Skeletal muscle tissue (tissue), 4 donors: ENCODE results near the gene CNOT8. TPM values are rescaled to one million over a fixed set of nuclear protein-coding genes. Genes with fewer than 3 reads are reported as not detected.

Source experiments
- H3K27ac ChIP-seq: one replicate; pipeline ENCODE4 v1.7.0; 2013; ENCODE audit warnings: mild to moderate bottlenecking, low read depth, low read length, inconsistent platforms
- H3K27me3 ChIP-seq, 3 donors: one replicate each; pipeline ENCODE4 v1.7.0; 2013; ENCODE audit warnings: low read length in 3 of 3; ENCODE audit not compliant: control insufficient read depth in 3 of 3, insufficient read depth in 3 of 3
- H3K36me3 ChIP-seq, 3 donors: one replicate each; pipeline ENCODE4 v1.7.0; 2013; ENCODE audit warnings: low read length in 3 of 3; ENCODE audit not compliant: control insufficient read depth in 3 of 3, insufficient read depth in 3 of 3
- H3K4me1 ChIP-seq, 3 donors: one replicate each; pipeline ENCODE4 v1.7.0; 2013; ENCODE audit warnings: low read length in 3 of 3, mild to moderate bottlenecking in 3 of 3; ENCODE audit not compliant: control insufficient read depth in 3 of 3, insufficient read depth in 3 of 3
- H3K4me3 ChIP-seq, 3 donors: one replicate each; pipeline ENCODE4 v1.7.0; 2013; ENCODE audit warnings: low read length in 3 of 3
- H3K9ac ChIP-seq, 3 donors: one replicate each; pipeline ENCODE4 v1.7.0; 2013; ENCODE audit warnings: low read length in 3 of 3, mild to moderate bottlenecking in 3 of 3, moderate library complexity in 2 of 3, low read depth in 1 of 3
- H3K9me3 ChIP-seq, 3 donors: one replicate each; pipeline ENCODE4 v1.7.0; 2013; ENCODE audit warnings: low read length in 3 of 3; ENCODE audit not compliant: control insufficient read depth in 3 of 3
- total RNA-seq: library from RNA; depleted of rRNA; stranded (reverse); fragments of >200 nt; gene quantifications from one replicate; pipeline ENCODE4 v1.2.3, GENCODE V29; 2014
- donor health status: Osteomylitis.

CNOT8 gene
- total RNA-seq, 1 donor from 2014 or later = 42.3 TPM

DNA sequence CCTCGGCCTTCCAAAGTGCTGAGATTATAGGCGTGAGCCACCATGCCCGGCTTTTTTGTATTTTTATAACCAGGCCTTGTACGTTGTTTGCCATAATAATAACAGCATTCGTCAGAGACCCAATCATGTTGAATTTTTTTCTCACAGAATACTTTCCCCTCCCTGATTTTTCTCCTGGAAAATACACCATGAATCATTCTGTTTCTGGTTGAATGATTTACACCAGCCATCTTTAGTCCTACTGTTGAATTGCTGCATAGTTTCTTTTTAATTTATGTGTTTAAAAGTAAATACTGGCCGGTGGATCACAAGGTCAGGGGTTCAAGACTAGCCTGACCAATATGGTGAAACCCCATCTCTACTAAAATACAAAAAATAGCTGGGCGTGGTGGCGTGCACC, 3.5 kb downstream of the CNOT8 start:
- H3K36me3 ChIP-seq = peaks cover 4 to 19% (median 17%) of the 10 kb centered on the region in 3 donors
- no peak overlapping the region for H3K9ac ChIP-seq
- no peaks in the 10 kb centered on the region for H3K9me3 ChIP-seq
- H3K4me3 ChIP-seq = no peak overlapping the region
- H3K27me3 ChIP-seq = no peaks in the 10 kb centered on the region
- H3K27ac ChIP-seq = no peak overlapping the region
- H3K4me1 ChIP-seq = peaks cover 28 to 35% (median 29%) of the 10 kb centered on the region in 3 donors

GRCh38 chr5:154862766-154863165, 4.3 kb downstream of the CNOT8 start:
- Histone ChIP-seq H3K36me3 (peaks cover 4 to 19% (median 18%) of the 10 kb centered on the region in 3 donors), H3K4me3 (no peak overlapping the region), H3K27ac (no peak overlapping the region), H3K9ac (no peak overlapping the region), H3K9me3 (no peaks in the 10 kb centered on the region), H3K4me1 (peaks cover 24 to 28% (median 25%) of the 10 kb centered on the region in 3 donors), H3K27me3 (no peaks in the 10 kb centered on the region)

- H3K36me3 ChIP-seq = peaks cover 5 to 20% (median 18%) of the 10 kb centered on the region in 3 donors
Measured at GRCh38 chr5:154863291-154864080, 5.1 kb downstream of the CNOT8 start.

DNA sequence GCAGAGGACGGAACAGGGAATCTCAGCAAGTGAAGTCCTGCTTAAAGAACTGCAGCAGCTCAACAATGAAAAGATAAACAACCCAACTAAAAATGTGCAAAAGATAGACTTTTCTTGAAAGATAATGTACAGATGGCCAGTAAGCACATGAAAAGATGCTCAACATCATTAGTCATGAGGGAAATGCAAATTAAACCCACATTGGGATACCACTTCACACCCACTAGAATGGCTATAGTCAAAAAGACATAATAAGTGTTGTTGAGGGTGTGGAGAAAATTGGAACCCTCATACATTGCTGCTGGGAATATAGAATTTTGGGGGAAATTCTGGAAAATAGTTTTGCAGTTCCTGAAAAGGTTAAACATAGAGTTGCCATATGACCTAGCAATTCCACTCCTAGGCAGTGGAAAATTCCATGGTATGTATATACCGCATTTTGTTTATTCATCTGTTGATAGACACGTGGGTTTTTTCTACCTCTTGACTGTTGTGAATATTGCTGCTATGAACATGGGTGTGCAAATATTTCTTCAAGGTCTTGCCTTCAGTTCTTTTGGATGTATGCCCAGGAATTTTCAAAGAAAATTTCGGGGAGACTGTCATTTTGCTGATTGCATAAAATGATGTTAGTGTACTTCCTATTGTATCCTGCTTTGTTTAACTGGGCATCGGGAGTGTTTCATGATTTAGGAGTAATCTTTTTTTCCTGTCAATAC, 7.2 kb downstream of the CNOT8 start:
- Histone ChIP-seq H3K27ac (no peak overlapping the region), H3K4me3 (no peak overlapping the region), H3K27me3 (no peaks in the 10 kb centered on the region), H3K4me1 (peaks cover 9 to 10% (median 9%) of the 10 kb centered on the region in 3 donors), H3K9ac (no peak overlapping the region), H3K36me3 (peaks cover 11 to 26% (median 20%) of the 10 kb centered on the region in 3 donors), H3K9me3 (no peaks in the 10 kb centered on the region)

More at GRCh38 chr5:154863291-154864080, 5.1 kb downstream of the CNOT8 start:
- Histone ChIP-seq H3K27ac (no peak overlapping the region), H3K4me3 (no peak overlapping the region), H3K9me3 (no peaks in the 10 kb centered on the region), H3K27me3 (no peaks in the 10 kb centered on the region), H3K9ac (no peak overlapping the region), H3K4me1 (peaks cover 24 to 28% (median 25%) of the 10 kb centered on the region in 3 donors)

DNA sequence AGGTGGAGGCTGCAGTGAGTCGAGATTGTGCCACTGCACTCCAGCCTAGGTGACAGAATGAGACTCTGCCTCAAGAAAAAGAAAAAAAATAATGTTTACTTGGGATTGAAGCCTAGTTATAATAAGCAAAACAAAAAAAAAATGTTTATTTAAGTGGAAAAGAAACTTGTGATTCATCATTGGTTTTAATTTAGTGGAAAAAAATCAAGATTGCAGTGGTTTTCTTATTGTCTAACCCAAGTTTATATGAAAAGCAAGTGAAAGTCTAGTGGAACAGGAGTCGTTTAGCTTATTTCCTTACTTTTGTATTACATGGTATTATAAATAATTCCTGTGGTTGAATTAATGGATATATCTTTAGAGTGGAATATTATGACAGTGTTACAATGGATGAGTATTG, 8.4 kb downstream of the CNOT8 start:
- no peak overlapping the region for H3K4me3 ChIP-seq

GRCh38 chr5:154868702-154869101, 10.3 kb downstream of the CNOT8 start:
- H3K4me1 ChIP-seq = no peaks in the 10 kb centered on the region
- no peaks in the 10 kb centered on the region for H3K27me3 ChIP-seq
- no peak overlapping the region for H3K27ac ChIP-seq
- H3K9me3 ChIP-seq = no peaks in the 10 kb centered on the region
- no peak overlapping the region for H3K9ac ChIP-seq
- H3K36me3 ChIP-seq = peaks cover 24 to 44% (median 39%) of the 10 kb centered on the region in 3 donors
- H3K4me3 ChIP-seq = no peak overlapping the region

More for the DNA sequence above, 8.4 kb downstream of the CNOT8 start:
- Histone ChIP-seq H3K27me3 (no peaks in the 10 kb centered on the region), H3K9me3 (no peaks in the 10 kb centered on the region), H3K27ac (no peak overlapping the region), H3K4me1 (peaks cover 5 to 8% (median 7%) of the 10 kb centered on the region in 3 donors), H3K36me3 (peaks cover 15 to 32% (median 26%) of the 10 kb centered on the region in 3 donors), H3K9ac (no peak overlapping the region)

- no peaks in the 10 kb centered on the region for H3K27me3 ChIP-seq
- no peak overlapping the region for H3K27ac ChIP-seq
- H3K4me1 ChIP-seq = no peaks in the 10 kb centered on the region
- H3K4me3 ChIP-seq = no peak overlapping the region
- H3K9me3 ChIP-seq = no peaks in the 10 kb centered on the region
- peaks cover 37 to 52% (median 46%) of the 10 kb centered on the region in 3 donors for H3K36me3 ChIP-seq
- no peak overlapping the region for H3K9ac ChIP-seq
Measured at GRCh38 chr5:154871734-154872133, 13.3 kb downstream of the CNOT8 start.

DNA sequence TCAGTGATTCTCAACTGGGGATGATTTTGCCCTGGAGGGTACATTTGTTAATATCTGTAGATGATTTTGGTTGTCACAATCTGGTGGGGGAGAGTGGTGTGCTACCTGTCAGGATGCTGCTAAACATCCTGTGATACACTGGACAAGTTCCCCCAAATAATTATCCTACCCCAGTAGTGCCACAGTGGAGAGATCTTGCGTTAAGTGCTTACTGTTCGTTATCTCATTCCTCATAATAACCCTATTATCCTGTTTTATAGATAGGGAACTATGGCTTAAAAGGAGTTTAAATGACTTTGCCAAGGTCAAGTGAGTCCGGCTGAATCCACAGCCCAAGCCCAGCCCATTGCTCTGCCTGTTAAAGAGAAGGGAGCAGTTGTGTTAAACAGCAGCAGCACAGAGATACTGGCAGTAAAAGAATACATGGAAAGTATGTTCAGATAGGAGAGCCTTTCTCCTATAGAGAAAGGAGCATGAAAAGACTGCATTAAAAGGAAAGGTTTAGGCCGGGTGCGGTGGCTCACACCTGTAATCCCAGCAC, 15.4 kb downstream of the CNOT8 start:
- Histone ChIP-seq H3K4me1 (no peaks in the 10 kb centered on the region), H3K27me3 (no peaks in the 10 kb centered on the region), H3K9me3 (peaks cover 0 to 3% (median 0%) of the 10 kb centered on the region in 3 donors), H3K27ac (no peak overlapping the region), H3K9ac (no peak overlapping the region), H3K4me3 (no peak overlapping the region), H3K36me3 (peaks cover 36 to 53% (median 44%) of the 10 kb centered on the region in 3 donors)

DNA sequence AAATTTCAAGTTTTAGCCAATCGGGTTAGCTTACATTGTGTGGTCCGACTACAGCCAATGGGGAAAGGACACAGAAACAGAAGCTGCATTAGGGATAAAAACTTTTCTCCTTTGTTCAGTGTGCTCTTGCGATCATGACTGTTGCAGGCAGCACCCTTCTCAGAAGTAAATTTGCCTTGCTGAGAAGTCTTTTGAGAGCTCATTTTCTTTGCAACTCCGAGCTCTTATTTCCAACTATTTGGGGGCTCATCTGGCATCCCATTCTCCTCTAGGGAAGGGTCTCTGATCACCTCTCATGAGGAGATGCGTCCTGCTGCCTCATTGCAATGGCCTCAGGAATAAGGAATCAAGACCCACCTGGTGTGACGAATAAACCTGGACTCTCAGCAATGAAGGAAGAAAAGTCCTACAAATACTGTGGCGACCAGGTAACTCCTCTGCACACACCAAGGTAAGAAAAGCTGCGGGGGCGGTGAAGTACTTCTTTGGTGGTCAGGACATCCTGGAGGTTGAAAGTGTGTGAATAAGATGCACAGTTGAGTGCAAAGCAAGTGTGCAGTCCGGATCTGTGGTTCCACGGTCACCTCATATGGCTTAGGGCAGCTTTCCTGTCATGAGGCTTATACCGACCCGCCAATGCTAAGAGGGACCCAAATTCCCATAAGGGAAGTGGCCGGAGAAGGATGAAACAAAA, 20.4 kb downstream of the CNOT8 start:
- Histone ChIP-seq H3K9me3 (peaks cover 0 to 3% (median 0%) of the 10 kb centered on the region in 3 donors), H3K36me3 (peaks cover 21 to 32% (median 23%) of the 10 kb centered on the region in 3 donors), H3K9ac (no peak overlapping the region), H3K27me3 (no peaks in the 10 kb centered on the region), H3K4me3 (no peak overlapping the region), H3K4me1 (no peaks in the 10 kb centered on the region), H3K27ac (no peak overlapping the region)
